ENCODE results near the gene CDC26. TPM values are rescaled to one million over a fixed set of nuclear protein-coding genes. Genes with fewer than 3 reads are reported as not detected.
"Not testable (repeated sequence)": the region's sequence is repeated elsewhere in the genome, so short reads cannot be mapped to it uniquely, and the experiment has no call there.

Gene CDC26
- total RNA-seq, 2 experiments from 2014 or later = 27.5 to 28.9 TPM

GRCh38 chr9:113274474-113275156 is 757 bp downstream of the CDC26 start:
- no peak overlapping the region for H3K27ac Mint-ChIP-seq
- no peaks in the 10 kb centered on the region for H3K27me3 Mint-ChIP-seq
- peaks cover 18% of the 10 kb centered on the region for H3K4me1 Mint-ChIP-seq
- POLR2A ChIA-PET = interaction anchor here (0.9 to 2.9 kb wide), 12 partner anchors 10 to 305 kb away, joined by 3 to 25 read pairs (median 6); partner anchors contain the start of genes BSPRY, C9orf43, FKBP15 and HDHD3
- ATAC-seq (ENCODE audit: low read depth) = peak; percentile 6
- no peak for DNase-seq
- H3K9me3 Mint-ChIP-seq = no peaks in the 10 kb centered on the region
- peaks cover 16% of the 10 kb centered on the region for H3K36me3 Mint-ChIP-seq
- no peak overlapping the region for H3K4me3 Mint-ChIP-seq

GRCh38 chr9:113269871-113270270 is 5.5 kb downstream of the CDC26 start:
- Mint-ChIP-seq H3K4me1 (peaks cover 12% of the 10 kb centered on the region), H3K27me3 (no peaks in the 10 kb centered on the region), H3K4me3 (no peak overlapping the region), H3K36me3 (peaks cover 16% of the 10 kb centered on the region), H3K27ac (no peak overlapping the region), H3K9me3 (no peaks in the 10 kb centered on the region)
- ATAC-seq (ENCODE audit: low read depth) (no peak), DNase-seq (no peak)
- POLR2A ChIA-PET = interaction anchor here (0.8 kb wide), 1 partner anchor 48 kb away, joined by 3 read pairs; the partner anchor contains the start of gene SLC31A1

- H3K4me1 Mint-ChIP-seq = peaks cover 10% of the 10 kb centered on the region
- H3K27me3 Mint-ChIP-seq = no peaks in the 10 kb centered on the region
- H3K9me3 Mint-ChIP-seq = no peaks in the 10 kb centered on the region
- H3K4me3 Mint-ChIP-seq = no peak overlapping the region
- no peak for ATAC-seq (ENCODE audit: low read depth)
- H3K27ac Mint-ChIP-seq = no peak overlapping the region
- POLR2A ChIA-PET = interaction anchor here (0.8 kb wide), 1 partner anchor 48 kb away, joined by 3 read pairs; the partner anchor contains the start of gene SLC31A1
- no peak for DNase-seq
- peaks cover 18% of the 10 kb centered on the region for H3K36me3 Mint-ChIP-seq
These were observed 6.0 kb downstream of the CDC26 start for GRCh38 chr9:113269355-113269754.

GRCh38 chr9:113267911-113268566 is 7.3 kb downstream of the CDC26 start:
- peaks cover 18% of the 10 kb centered on the region for H3K36me3 Mint-ChIP-seq
- H3K4me1 Mint-ChIP-seq = peaks cover 5% of the 10 kb centered on the region
- POLR2A ChIA-PET = no interaction called here
- DNase-seq (no peak), ATAC-seq (ENCODE audit: low read depth) (no peak)
- no peak overlapping the region for H3K27ac Mint-ChIP-seq
- H3K4me3 Mint-ChIP-seq = no peak overlapping the region
- H3K9me3 Mint-ChIP-seq = no peaks in the 10 kb centered on the region
- H3K27me3 Mint-ChIP-seq = no peaks in the 10 kb centered on the region

- H3K4me3 Mint-ChIP-seq = no peak overlapping the region
These were observed 9.2 kb downstream of the CDC26 start for GRCh38 chr9:113266174-113266573.

GRCh38 chr9:113261917-113262671 is 13.3 kb downstream of the CDC26 start:
- Mint-ChIP-seq H3K4me1 (peaks cover 3% of the 10 kb centered on the region), H3K27me3 (no peaks in the 10 kb centered on the region), H3K4me3 (no peak overlapping the region), H3K36me3 (peaks cover 23% of the 10 kb centered on the region), H3K27ac (no peak overlapping the region), H3K9me3 (no peaks in the 10 kb centered on the region)
- DNase-seq = no peak
- no peak for ATAC-seq (ENCODE audit: low read depth)
- POLR2A ChIA-PET = no interaction called here

More at GRCh38 chr9:113266174-113266573, 9.2 kb downstream of the CDC26 start:
- Mint-ChIP-seq H3K4me1 (peaks cover 5% of the 10 kb centered on the region), H3K9me3 (no peaks in the 10 kb centered on the region), H3K27me3 (no peaks in the 10 kb centered on the region), H3K36me3 (peaks cover 19% of the 10 kb centered on the region), H3K27ac (no peak overlapping the region)
- no peak for ATAC-seq (ENCODE audit: low read depth)
- POLR2A ChIA-PET = no interaction called here
- no peak for DNase-seq

- peaks cover 15% of the 10 kb centered on the region for H3K36me3 Mint-ChIP-seq
- no peak for ATAC-seq (ENCODE audit: low read depth)
- no peaks in the 10 kb centered on the region for H3K27me3 Mint-ChIP-seq
- no peak overlapping the region for H3K4me3 Mint-ChIP-seq
- H3K4me1 Mint-ChIP-seq = peaks cover 3% of the 10 kb centered on the region
- no peaks in the 10 kb centered on the region for H3K9me3 Mint-ChIP-seq
- POLR2A ChIA-PET = no interaction called here
- no peak for DNase-seq
- H3K27ac Mint-ChIP-seq = no peak overlapping the region
These were observed 17.1 kb downstream of the CDC26 start for GRCh38 chr9:113258282-113258681.

GRCh38 chr9:113257863-113258262 is 17.5 kb downstream of the CDC26 start:
- POLR2A ChIA-PET = no interaction called here
- H3K4me1 Mint-ChIP-seq = peaks cover 5% of the 10 kb centered on the region
- H3K27ac Mint-ChIP-seq = no peak overlapping the region
- H3K36me3 Mint-ChIP-seq = peaks cover 15% of the 10 kb centered on the region
- H3K27me3 Mint-ChIP-seq = no peaks in the 10 kb centered on the region
- ATAC-seq (ENCODE audit: low read depth) (no peak), DNase-seq (no peak)
- no peak overlapping the region for H3K4me3 Mint-ChIP-seq
- H3K9me3 Mint-ChIP-seq = no peaks in the 10 kb centered on the region

GRCh38 chr9:113255438-113255837 is 19.9 kb downstream of the CDC26 start:
- H3K27ac Mint-ChIP-seq = no peak overlapping the region
- POLR2A ChIA-PET = no interaction called here
- H3K4me3 Mint-ChIP-seq = no peak overlapping the region
- ATAC-seq (ENCODE audit: low read depth) (no peak), DNase-seq (no peak)
- peaks cover 5% of the 10 kb centered on the region for H3K4me1 Mint-ChIP-seq
- H3K9me3 Mint-ChIP-seq = peaks cover 1% of the 10 kb centered on the region
- peaks cover 14% of the 10 kb centered on the region for H3K36me3 Mint-ChIP-seq
- H3K27me3 Mint-ChIP-seq = no peaks in the 10 kb centered on the region

GRCh38 chr9:113254991-113255390 is 20.4 kb downstream of the CDC26 start:
- POLR2A ChIA-PET = no interaction called here
- Mint-ChIP-seq H3K9me3 (peaks cover 1% of the 10 kb centered on the region), H3K36me3 (peaks cover 12% of the 10 kb centered on the region), H3K4me1 (peaks cover 5% of the 10 kb centered on the region), H3K4me3 (no peak overlapping the region), H3K27ac (no peak overlapping the region), H3K27me3 (no peaks in the 10 kb centered on the region)
- ATAC-seq (ENCODE audit: low read depth) (no peak), DNase-seq (no peak)

- H3K4me3 Mint-ChIP-seq = no peak overlapping the region
- DNase-seq = no peak
- peaks cover 9% of the 10 kb centered on the region for H3K36me3 Mint-ChIP-seq
- H3K27me3 Mint-ChIP-seq = no peaks in the 10 kb centered on the region
- peaks cover 2% of the 10 kb centered on the region for H3K4me1 Mint-ChIP-seq
- no peak for ATAC-seq (ENCODE audit: low read depth)
- POLR2A ChIA-PET = no interaction called here
- no peak overlapping the region for H3K27ac Mint-ChIP-seq
- peaks cover 3% of the 10 kb centered on the region for H3K9me3 Mint-ChIP-seq
These were observed 24.6 kb downstream of the CDC26 start for GRCh38 chr9:113250807-113251206.

GRCh38 chr9:113249661-113250060 is 25.7 kb downstream of the CDC26 start:
- H3K27ac Mint-ChIP-seq; H3K4me1 Mint-ChIP-seq; H3K36me3 Mint-ChIP-seq; H3K4me3 Mint-ChIP-seq; DNase-seq; H3K9me3 Mint-ChIP-seq; POLR2A ChIA-PET; ATAC-seq (ENCODE audit: low read depth); H3K27me3 Mint-ChIP-seq: not testable (repeated sequence)

- Mint-ChIP-seq H3K27me3 (no peaks in the 10 kb centered on the region), H3K27ac (no peak overlapping the region), H3K4me1 (no peaks in the 10 kb centered on the region), H3K9me3 (peaks cover 3% of the 10 kb centered on the region), H3K4me3 (no peak overlapping the region), H3K36me3 (peaks cover 9% of the 10 kb centered on the region)
- DNase-seq (no peak), ATAC-seq (ENCODE audit: low read depth) (no peak)
- POLR2A ChIA-PET = no interaction called here
These were observed 27.7 kb downstream of the CDC26 start for GRCh38 chr9:113247640-113248039.

Data from activated naive CD8-positive, alpha-beta T cell treated with anti-CD3 and anti-CD28 coated beads, Interleukin-2, amount 10 ng/mL, durations not matched to agents 7 days and 5 days (primary cell).